Endothelial cell of umbilical vein (primary cell): Measurements from ENCODE around the gene ADSL. TPM values are rescaled to one million over a fixed set of nuclear protein-coding genes. Genes with fewer than 3 reads are reported as not detected.

Source experiments
- BruUV-seq: library from RNA; stranded (reverse); fragments of 400-500 nt; replicated peaks from 2 replicates; lab custom pipeline; 2021; lab: Mats Ljungman, UMichigan
- CTCF ChIA-PET: fragments of 300-600, 350-600 bp; sonication (Branson Sonifier 250); formaldehyde crosslinking; loops from one replicate; lab custom pipeline; 2021; ENCODE audit warnings: antibody characterized with exemption, inconsistent platforms; lab: Charles Lee
- POLR2A ChIA-PET: fragments of 300-600, 350-600 bp; sonication (Branson Sonifier 250); formaldehyde crosslinking; loops from one replicate; lab custom pipeline; 2021; ENCODE audit warnings: antibody characterized with exemption, inconsistent platforms; lab: Charles Lee
- DNase-seq: peaks from one replicate; pipeline ENCODE4 v3.0.0-alpha.2; 2011; ENCODE audit warnings: low read depth, low spot score
- FAIRE-seq: peaks from 2 replicates; lab custom pipeline; 2011; peaks lifted over from hg19 to GRCh38; lab: Jason Lieb, UNC
- H2AFZ ChIP-seq: 2 replicates; pipeline ENCODE4 v1.6.0; 2012; ENCODE audit warnings: low read depth, low read length, control low read depth, inconsistent platforms
- H3K27ac ChIP-seq: 2 replicates; pipeline ENCODE4 v1.5.1; 2011; ENCODE audit warnings: low read depth, mild to moderate bottlenecking, control low read depth, low read length, moderate library complexity; ENCODE audit not compliant: insufficient read depth
- H3K27me3 ChIP-seq, 2 experiments: 2 replicates each; pipeline versions ENCODE4 v1.6.0 to v1.6.1; 2011; ENCODE audit warnings: low read length in 2 of 2, mixed read lengths in 1 of 2; ENCODE audit not compliant: control insufficient read depth in 2 of 2, insufficient read depth in 2 of 2
- H3K36me3 ChIP-seq, 2 experiments: 2 replicates in 1 of 2; 3 replicates in 1 of 2; pipeline ENCODE4 v1.5.1; 2011; ENCODE audit warnings: low read length in 2 of 2, mild to moderate bottlenecking in 1 of 2, moderate library complexity in 1 of 2; ENCODE audit not compliant: control insufficient read depth in 2 of 2, insufficient read depth in 2 of 2; ENCODE audit errors: extremely low read depth in 1 of 2
- H3K4me1 ChIP-seq: 3 replicates; pipeline ENCODE4 v1.5.1; 2011; ENCODE audit warnings: mild to moderate bottlenecking, low read length; ENCODE audit not compliant: control insufficient read depth, insufficient read depth; ENCODE audit errors: extremely low read depth
- H3K4me2 ChIP-seq: 2 replicates; pipeline ENCODE4 v1.6.1; 2011; ENCODE audit warnings: low read length, control low read depth, mixed read lengths; ENCODE audit not compliant: insufficient read depth
- H3K4me3 ChIP-seq, 3 experiments: fragments of 200-600 bp in 1 of 3; sonication (generic), shearing (Covaris generic) in 1 of 3; replicated peaks in 1 of 3; 2 replicates each; pipeline ENCODE4 v1.5.1; 2011 to 2016; ENCODE audit warnings: control low read depth in 3 of 3, low read length in 3 of 3, mild to moderate bottlenecking in 2 of 3, inconsistent platforms in 1 of 3, low read depth in 1 of 3, moderate library complexity in 1 of 3; ENCODE audit not compliant: insufficient read depth in 1 of 3
- H3K79me2 ChIP-seq: 2 replicates; pipeline ENCODE4 v1.6.0; 2012; ENCODE audit warnings: low read length, inconsistent platforms; ENCODE audit not compliant: control insufficient read depth, insufficient read depth
- H3K9ac ChIP-seq: replicated peaks from 2 replicates; pipeline ENCODE3; 2011; ENCODE audit warnings: low read length, control low read depth; ENCODE audit not compliant: insufficient read depth; ENCODE audit errors: extremely low read depth
- H3K9me1 ChIP-seq: replicated peaks from 3 replicates; pipeline ENCODE4 v1.6.0; 2011; ENCODE audit warnings: mild to moderate bottlenecking, low read length; ENCODE audit not compliant: control insufficient read depth, insufficient read depth; ENCODE audit errors: extremely low read depth
- H3K9me3 ChIP-seq: replicated peaks from 2 replicates; pipeline ENCODE4 v1.5.1; 2012; ENCODE audit warnings: low read length, inconsistent platforms; ENCODE audit not compliant: control insufficient read depth, insufficient read depth
- H4K20me1 ChIP-seq: replicated peaks from 2 replicates; pipeline ENCODE3; 2011; ENCODE audit warnings: mild to moderate bottlenecking, low read length; ENCODE audit not compliant: control insufficient read depth, insufficient read depth; ENCODE audit errors: extremely low read depth
- EZH2 ChIP-seq: IDR thresholded peaks from 2 replicates; pipeline ENCODE4 v1.6.1; 2012; ENCODE audit warnings: borderline replicate concordance, low read depth, mild to moderate bottlenecking, moderate library complexity, low read length, inconsistent platforms; ENCODE audit not compliant: severe bottlenecking
- FOS ChIP-seq: IDR thresholded peaks from 2 replicates; pipeline ENCODE4 v1.6.1; 2011; ENCODE audit warnings: mild to moderate bottlenecking, low read length, moderate library complexity, borderline replicate concordance; ENCODE audit not compliant: insufficient read depth
- GATA2 ChIP-seq: IDR thresholded peaks from 2 replicates; pipeline ENCODE4 v1.7.0; 2011; ENCODE audit warnings: low read depth, mild to moderate bottlenecking, moderate library complexity, mixed read lengths, low read length; ENCODE audit not compliant: insufficient read length, insufficient read depth
- JUN ChIP-seq: IDR thresholded peaks from 2 replicates; pipeline ENCODE4 v1.6.1; 2011; ENCODE audit warnings: borderline replicate concordance, low read depth; ENCODE audit not compliant: insufficient read length, insufficient read depth
- MYC ChIP-seq: IDR thresholded peaks from one replicate; pipeline ENCODE4 v1.6.1; 2011; ENCODE audit warnings: mild to moderate bottlenecking, low read depth, low read length
- POLR2A ChIP-seq: IDR thresholded peaks from 2 replicates; pipeline ENCODE4 v1.6.1; 2012; ENCODE audit warnings: low read depth, mild to moderate bottlenecking, control low read depth, low read length
- POLR2AphosphoS5 ChIP-seq: IDR thresholded peaks from 2 replicates; pipeline ENCODE4 v1.6.1; 2012; ENCODE audit warnings: low read depth, mild to moderate bottlenecking, control low read depth, low read length, moderate library complexity; ENCODE audit not compliant: insufficient read depth
- dilution Hi-C: fragments of 300-500 bp; cut with MboI; formaldehyde crosslinking; loops from one replicate; pipeline ENCODE4 v1.15.0; 2019; ENCODE audit warnings: low sequenced_read_pairs; ENCODE audit not compliant: extremely low pct_ligation_motif_present
- intact Hi-C: fragments of 100-400 bp; cut with micrococcal nuclease; formaldehyde crosslinking; loops from one replicate; pipeline ENCODE4 v1.10.0; 2022
- polyA plus RNA-seq, 4 experiments: library from polyadenylated mRNA; depleted of rRNA in 3 of 4; stranded (reverse) in 3 of 4; unstranded in 1 of 4; fragments of >200 nt; gene quantifications; 2 replicates each; pipeline versions ENCODE4 v1.2.1 to v1.2.3, GENCODE V29; 2011 to 2012; ENCODE audit warnings: missing spikeins in 1 of 4
- total RNA-seq: library from RNA; stranded (reverse); gene quantifications from 2 replicates; pipeline ENCODE4 v1.2.3, GENCODE V29; 2021
- TF ChIP-seq, protein P1 (sequence below), 2 donors: IDR thresholded peaks; 1 replicate in 1 of 2; 2 replicates in 1 of 2; pipeline ENCODE4 v1.5.1; 2011; ENCODE audit warnings: low read length in 2 of 2, mild to moderate bottlenecking in 2 of 2, moderate library complexity in 2 of 2, control low read depth in 1 of 2, inconsistent platforms in 1 of 2, low read depth in 1 of 2; ENCODE audit not compliant: insufficient read depth in 1 of 2; ENCODE audit errors: extremely low read depth in 1 of 2
- TF ChIP-seq, protein P2 (sequence below): IDR thresholded peaks from 2 replicates; pipeline ENCODE4 v1.6.1; 2011; ENCODE audit not compliant: insufficient read depth, insufficient read length

The ADSL gene
- total and polyA plus RNA-seq, 2 donors (not counting 3 experiments of a cell fraction or from before 2014, with no cell fraction given) = 103 to 141 TPM

- H3K27me3 ChIP-seq = no peaks in the 10 kb centered on the region
- intact Hi-C loops (no loop called here), dilution Hi-C loops (no loop called here)
- H3K4me3 ChIP-seq = no peak overlapping the region
- H3K27ac ChIP-seq = no peak overlapping the region
- no peaks in the 10 kb centered on the region for H3K9me3 ChIP-seq
- CTCF ChIA-PET = no interaction called here
- BruUV-seq = no TSS peak
- H3K9me1 ChIP-seq = no peaks in the 10 kb centered on the region
- no peaks in the 10 kb centered on the region for H3K79me2 ChIP-seq
- no peaks in the 10 kb centered on the region for H3K4me1 ChIP-seq
- DNase-seq (no peak), FAIRE-seq (no peak)
- H3K36me3 ChIP-seq = peaks cover 22 to 38% of the 10 kb centered on the region in 2 experiments
- TF ChIP-seq GATA2 (no peak), MYC (no peak), POLR2A (no peak), JUN (no peak), POLR2AphosphoS5 (no peak), EZH2 (no peak), FOS (no peak)
- TF ChIP-seq, protein P1, sequence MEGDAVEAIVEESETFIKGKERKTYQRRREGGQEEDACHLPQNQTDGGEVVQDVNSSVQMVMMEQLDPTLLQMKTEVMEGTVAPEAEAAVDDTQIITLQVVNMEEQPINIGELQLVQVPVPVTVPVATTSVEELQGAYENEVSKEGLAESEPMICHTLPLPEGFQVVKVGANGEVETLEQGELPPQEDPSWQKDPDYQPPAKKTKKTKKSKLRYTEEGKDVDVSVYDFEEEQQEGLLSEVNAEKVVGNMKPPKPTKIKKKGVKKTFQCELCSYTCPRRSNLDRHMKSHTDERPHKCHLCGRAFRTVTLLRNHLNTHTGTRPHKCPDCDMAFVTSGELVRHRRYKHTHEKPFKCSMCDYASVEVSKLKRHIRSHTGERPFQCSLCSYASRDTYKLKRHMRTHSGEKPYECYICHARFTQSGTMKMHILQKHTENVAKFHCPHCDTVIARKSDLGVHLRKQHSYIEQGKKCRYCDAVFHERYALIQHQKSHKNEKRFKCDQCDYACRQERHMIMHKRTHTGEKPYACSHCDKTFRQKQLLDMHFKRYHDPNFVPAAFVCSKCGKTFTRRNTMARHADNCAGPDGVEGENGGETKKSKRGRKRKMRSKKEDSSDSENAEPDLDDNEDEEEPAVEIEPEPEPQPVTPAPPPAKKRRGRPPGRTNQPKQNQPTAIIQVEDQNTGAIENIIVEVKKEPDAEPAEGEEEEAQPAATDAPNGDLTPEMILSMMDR (IDR thresholded peaks at IDR 0.05; ENCODE audit: extremely low read depth in 1 of 2, insufficient read depth in 1 of 2, low read depth in 1 of 2, low read length in 2 of 2) = no peak
- TF ChIP-seq, protein P2, sequence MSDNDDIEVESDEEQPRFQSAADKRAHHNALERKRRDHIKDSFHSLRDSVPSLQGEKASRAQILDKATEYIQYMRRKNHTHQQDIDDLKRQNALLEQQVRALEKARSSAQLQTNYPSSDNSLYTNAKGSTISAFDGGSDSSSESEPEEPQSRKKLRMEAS = no peak
- H3K9ac ChIP-seq = no peak overlapping the region
- no peak overlapping the region for H3K4me2 ChIP-seq
- H2AFZ ChIP-seq = no peak overlapping the region
- POLR2A ChIA-PET = no interaction called here
- no peaks in the 10 kb centered on the region for H4K20me1 ChIP-seq
Observed at GRCh38 chr22:40314041-40314440, 32.3 kb upstream of the ADSL start.
